Measurements from ENCODE around the gene PLCG2. TPM values are rescaled to one million over a fixed set of nuclear protein-coding genes. Genes with fewer than 3 reads are reported as not detected.

PLCG2 gene
- total and polyA plus RNA-seq, 2 of the 8 experiments (the other 6 are each of a cell fraction or from before 2014, with no cell fraction given): 6.1 to 6.9 TPM

DNA sequence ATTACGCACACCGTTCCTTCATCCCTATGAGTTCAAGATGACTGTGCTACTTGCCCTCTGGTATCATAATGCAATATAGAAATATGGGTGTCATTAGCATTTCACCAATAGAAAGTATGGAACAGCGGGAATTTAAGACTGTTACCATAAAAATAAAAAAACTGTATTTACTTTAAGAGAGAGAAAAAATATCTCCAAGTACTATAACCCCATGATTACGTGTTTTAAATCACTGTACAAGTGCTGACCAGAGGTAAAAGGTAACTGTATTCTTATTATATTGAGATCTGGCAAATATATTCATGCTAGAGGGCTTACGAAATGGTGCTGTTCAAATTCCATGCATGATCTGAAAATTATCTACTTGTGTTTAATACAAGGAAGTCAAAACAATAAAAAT, 226.9 kb downstream of the PLCG2 start (continued):
- no peak for TF ChIP-seq JUND (IDR thresholded peaks at IDR 0.05; ENCODE audit: low read length)
- TF ChIP-seq ASH2L (IDR thresholded peaks at IDR 0.05; ENCODE audit: low read length): no peak
- TF ChIP-seq, protein P1, sequence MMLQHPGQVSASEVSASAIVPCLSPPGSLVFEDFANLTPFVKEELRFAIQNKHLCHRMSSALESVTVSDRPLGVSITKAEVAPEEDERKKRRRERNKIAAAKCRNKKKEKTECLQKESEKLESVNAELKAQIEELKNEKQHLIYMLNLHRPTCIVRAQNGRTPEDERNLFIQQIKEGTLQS (IDR thresholded peaks at IDR 0.05; ENCODE audit: insufficient read depth, low read depth, low read length): no peak
